ENCODE measurements around the gene ORM1. TPM values are rescaled to one million over a fixed set of nuclear protein-coding genes. Genes with fewer than 3 reads are reported as not detected.
"Not testable (repeated sequence)": the region's sequence is repeated elsewhere in the genome, so short reads cannot be mapped to it uniquely, and the experiment has no call there.

ORM1 gene
- total and polyA plus RNA-seq, 10 of the 15 experiments (the other 5 are each of a cell fraction or from before 2014, with no cell fraction given) = 4.4 TPM; not detected in 9

DNA sequence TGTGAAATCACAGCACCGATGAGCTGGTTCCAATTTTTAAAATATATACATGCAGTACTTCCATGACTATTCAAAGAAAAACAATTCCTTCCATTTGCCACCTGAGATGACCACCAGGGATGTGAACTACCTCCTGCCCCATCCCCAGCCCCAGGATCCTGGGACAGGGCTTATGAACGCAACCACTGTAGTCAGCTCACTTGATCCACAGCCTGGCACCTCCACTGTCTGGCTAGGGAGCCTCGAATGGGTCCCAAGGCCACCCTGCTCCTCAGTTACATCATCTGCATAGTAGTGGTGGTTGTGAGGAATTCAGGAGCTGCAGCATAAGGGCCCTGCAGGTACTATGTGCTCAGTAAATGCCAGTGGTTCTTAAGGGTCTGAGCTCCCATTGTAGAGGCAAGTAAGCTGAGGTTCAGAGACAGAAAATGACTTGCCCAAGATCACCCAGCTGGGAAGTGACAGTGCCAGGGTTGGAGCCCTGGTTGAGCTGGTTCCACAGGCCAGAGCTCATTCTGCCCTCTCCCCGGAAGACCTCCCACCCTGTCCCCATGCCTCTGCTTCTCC lies 9.7 kb downstream of the ORM1 start:
- H3K79me2 ChIP-seq (ENCODE audit: control insufficient read depth, insufficient read depth, low read length); DNase-seq (ENCODE audit: low read depth, low spot score); BruUV-seq (replicated peaks); H3K27me3 ChIP-seq (replicated peaks in 1 of 2; ENCODE audit: control insufficient read depth in 2 of 2, insufficient read depth in 2 of 2, low read length in 1 of 2); H3K9ac ChIP-seq (ENCODE audit: control insufficient read depth, insufficient read depth, low read length); POLR2A ChIA-PET; SMC1A ChIA-PET (ENCODE audit: uncharacterized antibody, unreplicated experiment); H3K27ac ChIP-seq (ENCODE audit: control insufficient read depth, insufficient read depth); H3K4me1 ChIP-seq (ENCODE audit: control insufficient read depth, insufficient read depth, low read length); H4K20me1 ChIP-seq (ENCODE audit: control insufficient read depth, insufficient read depth); in situ Hi-C loops (cut with MboI); H3K9me3 ChIP-seq (replicated peaks; ENCODE audit: control insufficient read depth, insufficient read depth, low read length); H2AFZ ChIP-seq (ENCODE audit: control insufficient read depth, low read depth, low read length); H3K4me2 ChIP-seq (ENCODE audit: control insufficient read depth, insufficient read depth); RAD21 ChIA-PET (ENCODE audit: unreplicated experiment); intact Hi-C loops (cut with micrococcal nuclease; ENCODE audit: unreplicated experiment); H3K4me3 ChIP-seq; CTCF ChIA-PET: not testable (repeated sequence)
- TF ChIP-seq POLR2AphosphoS2 (IDR thresholded peaks at IDR 0.05; ENCODE audit: low read depth, low read length) (peak; percentile 30; the same call in 1 of the 2 replicates), POLR2A (IDR thresholded peaks at IDR 0.05; ENCODE audit: low read depth, low read length) (peak; percentile 48)
- peak; percentile 14 for ATAC-seq
- peak; percentile 27 for FAIRE-seq
- peaks cover 12 to 17% of the 10 kb centered on the region in 2 experiments; a peak in 3 of 4 replicates for H3K36me3 ChIP-seq (ENCODE audit: control insufficient read depth in 2 of 2, insufficient read depth in 2 of 2, low read length in 1 of 2)
- 59% methylated on average over 4 of the region's 4 CpGs for WGBS (ENCODE audit: insufficient coverage, insufficient replicate concordance, low lambda C conversion rate, missing lambda C conversion rate)

DNA sequence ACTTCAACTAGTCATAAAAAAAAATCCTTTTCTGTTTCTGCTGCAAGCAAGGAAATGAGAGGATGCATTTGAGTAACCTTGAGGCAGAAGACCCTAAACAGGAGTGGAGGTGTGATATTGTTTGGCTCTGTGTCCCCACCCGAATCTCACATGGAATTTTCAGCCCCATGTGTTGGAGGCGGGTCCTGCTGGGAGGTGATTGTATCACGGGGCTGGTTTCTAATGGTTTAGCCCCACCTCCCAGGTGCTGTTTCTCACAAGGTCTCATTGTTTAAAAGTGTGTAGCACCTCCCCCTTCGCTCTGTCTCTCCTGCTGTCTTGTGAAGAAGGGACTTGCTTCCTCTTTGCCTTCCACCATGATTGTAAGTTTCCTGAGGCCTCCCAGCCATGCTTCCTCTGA lies 10.8 kb downstream of the ORM1 start:
- H3K27ac ChIP-seq (ENCODE audit: control insufficient read depth, insufficient read depth); SMC1A ChIA-PET (ENCODE audit: uncharacterized antibody, unreplicated experiment); H3K27me3 ChIP-seq (replicated peaks in 1 of 2; ENCODE audit: control insufficient read depth in 2 of 2, insufficient read depth in 2 of 2, low read length in 1 of 2); in situ Hi-C loops (cut with MboI); DNase-seq (ENCODE audit: low read depth, low spot score); H3K4me1 ChIP-seq (ENCODE audit: control insufficient read depth, insufficient read depth, low read length); H3K9me3 ChIP-seq (replicated peaks; ENCODE audit: control insufficient read depth, insufficient read depth, low read length); RAD21 ChIA-PET (ENCODE audit: unreplicated experiment); H3K4me2 ChIP-seq (ENCODE audit: control insufficient read depth, insufficient read depth); H3K9ac ChIP-seq (ENCODE audit: control insufficient read depth, insufficient read depth, low read length); H3K79me2 ChIP-seq (ENCODE audit: control insufficient read depth, insufficient read depth, low read length); BruUV-seq (replicated peaks); POLR2A ChIA-PET; H2AFZ ChIP-seq (ENCODE audit: control insufficient read depth, low read depth, low read length); H3K4me3 ChIP-seq; H4K20me1 ChIP-seq (ENCODE audit: control insufficient read depth, insufficient read depth); intact Hi-C loops (cut with micrococcal nuclease; ENCODE audit: unreplicated experiment); ATAC-seq: not testable (repeated sequence)
- CTCF ChIA-PET = interaction anchor here (1.2 kb wide), 1 partner anchor 72 kb away, joined by 3 read pairs; no protein-coding TSS in a partner anchor
- FAIRE-seq = peak; percentile 31
- peaks cover 22 to 23% of the 10 kb centered on the region in 2 experiments for H3K36me3 ChIP-seq (ENCODE audit: control insufficient read depth in 2 of 2, insufficient read depth in 2 of 2, low read length in 1 of 2)
- 69% methylated on average over 3 of the region's 4 CpGs for WGBS (ENCODE audit: insufficient coverage, insufficient replicate concordance, low lambda C conversion rate, missing lambda C conversion rate)

Measured in GM12878 (cell line).